Esophagus mucosa (tissue), 1 donor: Measurements from ENCODE around the gene TRAF4. TPM values are rescaled to one million over a fixed set of nuclear protein-coding genes. Genes with fewer than 3 reads are reported as not detected.
"Not testable (repeated sequence)": the region's sequence is repeated elsewhere in the genome, so short reads cannot be mapped to it uniquely, and the experiment has no call there.

Experiments used
- ATAC-seq: fragments of 200-7000 bp; cut with Tn5 transposase; one replicate; pipeline ENCODE4 v1.9.1; 2020
- total RNA-seq: library from RNA; stranded (reverse); gene quantifications from one replicate; pipeline ENCODE4 v1.2.4, GENCODE V29; 2023
- donor health status: DM: yes; HTN: yes; CAD: no.

Gene TRAF4
- total RNA-seq, 1 donor from 2014 or later = 41.6 TPM

GRCh38 chr17:28715217-28715616, 28.6 kb upstream of the TRAF4 start:
- ATAC-seq = no peak

- ATAC-seq = peak; percentile 1
Measured at GRCh38 chr17:28716740-28717577, 26.9 kb upstream of the TRAF4 start.

- peak; percentile 12 for ATAC-seq
Measured at GRCh38 chr17:28717578-28718332, 26.1 kb upstream of the TRAF4 start, which contains the start of gene RAB34. RAB34 (minus strand) TSS chr17:28717868; CDS start chr17:28717266, 602 bp downstream.

- no peak for ATAC-seq
Measured at GRCh38 chr17:28718333-28719020, 25.3 kb upstream of the TRAF4 start.

- peak; percentile 15 for ATAC-seq
Measured at GRCh38 chr17:28719021-28719433, 24.8 kb upstream of the TRAF4 start.

GRCh38 chr17:28720247-28720996, 23.4 kb upstream of the TRAF4 start:
- no peak for ATAC-seq

GRCh38 chr17:28720997-28721329, 22.8 kb upstream of the TRAF4 start:
- not testable (repeated sequence) for ATAC-seq

GRCh38 chr17:28722417-28723158, 21.2 kb upstream of the TRAF4 start:
- no peak for ATAC-seq

GRCh38 chr17:28723159-28723835, 20.5 kb upstream of the TRAF4 start:
- no peak for ATAC-seq

GRCh38 chr17:28723836-28724499, 19.8 kb upstream of the TRAF4 start:
- ATAC-seq = not testable (repeated sequence)

GRCh38 chr17:28724500-28725165, 19.2 kb upstream of the TRAF4 start:
- ATAC-seq = no peak

- ATAC-seq = no peak
Measured at GRCh38 chr17:28725166-28725659, 18.6 kb upstream of the TRAF4 start.

GRCh38 chr17:28725660-28726225, 18.1 kb upstream of the TRAF4 start:
- peak; percentile 37 for ATAC-seq

GRCh38 chr17:28726226-28726626, 17.6 kb upstream of the TRAF4 start, which contains the start of gene TLCD1:
TLCD1 (minus strand) TSS chr17:28726233; CDS start chr17:28726097, 136 bp downstream.
- ATAC-seq = peak; percentile 27

GRCh38 chr17:28726627-28727491, 17.0 kb upstream of the TRAF4 start:
- ATAC-seq = peak; percentile 65

- ATAC-seq = peak; percentile 76
Measured at GRCh38 chr17:28728364-28729200, 15.2 kb upstream of the TRAF4 start, which contains the start of gene NEK8. NEK8 (plus strand) TSS chr17:28728788; CDS start chr17:28728814, 26 bp downstream.

- ATAC-seq = no peak
Measured at GRCh38 chr17:28729950-28730330, 13.9 kb upstream of the TRAF4 start.
